Gastroesophageal sphincter (tissue), 4 donors: ENCODE results near the gene PIP5KL1. TPM values are rescaled to one million over a fixed set of nuclear protein-coding genes. Genes with fewer than 3 reads are reported as not detected.

Experiments used
- ATAC-seq: fragments of 150-250 bp; one replicate; pipeline ENCODE4 v1.9.1; 2016; ENCODE audit warnings: mild to moderate bottlenecking, moderate library complexity
- H3K27ac ChIP-seq, 4 donors: fragments of 200-600 bp; sonication (generic) in 3 of 4; 1 replicate in 3 of 4; 2 replicates in 1 of 4; pipeline ENCODE4 v1.5.1; 2016 to 2019
- H3K27me3 ChIP-seq: fragments of 200-600 bp; sonication (generic); one replicate; pipeline ENCODE4 v1.5.1; 2019
- H3K36me3 ChIP-seq, 2 donors: fragments of 200-600 bp; sonication (generic); one replicate each; pipeline ENCODE4 v1.5.1; 2019; ENCODE audit warnings: control low read depth in 1 of 2
- H3K4me1 ChIP-seq, 3 donors: fragments of 200-600 bp; sonication (generic); 1 replicate in 2 of 3; 2 replicates in 1 of 3; pipeline ENCODE4 v1.5.1; 2016 to 2019; ENCODE audit warnings: control low read depth in 2 of 3
- H3K4me3 ChIP-seq, 2 donors: fragments of 200-600 bp; sonication (generic); one replicate each; pipeline ENCODE4 v1.5.1; 2019; ENCODE audit warnings: mild to moderate bottlenecking in 1 of 2, moderate library complexity in 1 of 2
- H3K9me3 ChIP-seq, 3 donors: fragments of 200-600 bp; sonication (generic); one replicate each; pipeline ENCODE4 v1.5.1; 2017 to 2019; ENCODE audit warnings: control low read depth in 2 of 3
- CTCF ChIP-seq, 4 experiments: fragments of 200-600 bp in 2 of 4; fragments of 450-650 bp in 2 of 4; sonication (generic) in 1 of 4; IDR thresholded peaks; one replicate each; pipeline ENCODE4 v1.5.1; 2017 to 2019; ENCODE audit warnings: antibody characterized with exemption in 4 of 4, mild to moderate bottlenecking in 2 of 4, moderate library complexity in 2 of 4
- EP300 ChIP-seq: sonication (generic); formaldehyde crosslinking; IDR thresholded peaks from one replicate; pipeline ENCODE4 v1.6.1; 2017; ENCODE audit warnings: antibody characterized with exemption, mild to moderate bottlenecking
- POLR2A ChIP-seq, 2 donors: fragments of 450-650 bp; IDR thresholded peaks; one replicate each; pipeline ENCODE4 v1.6.1; 2017; ENCODE audit warnings: antibody characterized with exemption in 2 of 2, mild to moderate bottlenecking in 2 of 2, moderate library complexity in 1 of 2
- POLR2AphosphoS5 ChIP-seq: sonication (generic); formaldehyde crosslinking; IDR thresholded peaks from one replicate; pipeline ENCODE4 v1.6.1; 2017; ENCODE audit warnings: antibody characterized with exemption
- WGBS, 2 donors: methylation state at CpG; one replicate each; pipeline ENCODE4 v1.1.5; 2018; ENCODE audit warnings: low coverage in 1 of 2; 5-methylcytosine and 5-hydroxymethylcytosine counted together
- total RNA-seq, 4 donors: library from RNA; depleted of rRNA; stranded (reverse); fragments of >200 nt; gene quantifications; one replicate each; pipeline ENCODE4 v1.1.0, GENCODE V29; 2016

PIP5KL1 gene
- total RNA-seq, 4 donors from 2014 or later, result 0.66 to 3.4 (median 3.1) TPM; not detected in 1

- Histone ChIP-seq H3K4me3 (no peak overlapping the region), H3K27me3 (no peaks in the 10 kb centered on the region), H3K36me3 (peaks cover 0 to 20% of the 10 kb centered on the region in 2 donors), H3K27ac (no peak overlapping the region), H3K4me1 (peaks cover 0 to 55% (median 27%) of the 10 kb centered on the region in 3 donors), H3K9me3 (no peaks in the 10 kb centered on the region)
- no peak for ATAC-seq
- WGBS, 2 donors, result 72 to 83% methylated on average over 7 to 8 of the region's 8 CpGs
- TF ChIP-seq EP300, result no peak
- TF ChIP-seq POLR2A (IDR thresholded peaks at IDR 0.05), result no peak
- TF ChIP-seq CTCF (IDR thresholded peaks at IDR 0.05), result no peak
- no peak for TF ChIP-seq POLR2AphosphoS5
These were observed 50.4 kb downstream of the PIP5KL1 start for GRCh38 chr9:127880143-127880542.

- ATAC-seq, result no peak
- no peaks in the 10 kb centered on the region for H3K9me3 ChIP-seq
- TF ChIP-seq POLR2A (IDR thresholded peaks at IDR 0.05), result no peak
- no peak overlapping the region for H3K4me3 ChIP-seq
- H3K27me3 ChIP-seq, result no peaks in the 10 kb centered on the region
- peaks cover 0 to 55% (median 39%) of the 10 kb centered on the region in 3 donors for H3K4me1 ChIP-seq
- H3K27ac ChIP-seq, result no peak overlapping the region
- 58 to 64% methylated on average over 5 to 7 of the region's 8 CpGs for WGBS, 2 donors
- peaks cover 0 to 7% of the 10 kb centered on the region in 2 donors for H3K36me3 ChIP-seq
These were observed 51.8 kb downstream of the PIP5KL1 start for GRCh38 chr9:127878652-127879390.

GRCh38 chr9:127878001-127878651, 52.5 kb downstream of the PIP5KL1 start:
- Histone ChIP-seq H3K27me3 (no peaks in the 10 kb centered on the region), H3K36me3 (peaks cover 0 to 7% of the 10 kb centered on the region in 2 donors), H3K4me3 (peak overlapping the region; percentile 31 to 76), H3K27ac (peak overlapping the region in 3 of 4 donors; percentile 90 to 91 (median 90)), H3K9me3 (no peaks in the 10 kb centered on the region), H3K4me1 (peaks cover 0 to 60% (median 45%) of the 10 kb centered on the region in 3 donors)
- no peak for ATAC-seq
- WGBS, 2 donors, result 36% methylated on average over 6 of the region's 18 CpGs; no CpG with 5 or more reads in 1 of the 2 donors
- TF ChIP-seq POLR2A (IDR thresholded peaks at IDR 0.05) (no peak), POLR2AphosphoS5 (no peak), CTCF (IDR thresholded peaks at IDR 0.05) (no peak), EP300 (no peak)

GRCh38 chr9:127877566-127877998, 53.0 kb downstream of the PIP5KL1 start, which contains the start of gene AK1:
Gene AK1, minus strand, starts transcription at chr9:127877675. Its CDS starts 3,058 bp downstream, at chr9:127874617.
- Histone ChIP-seq H3K4me1 (peaks cover 0 to 59% (median 45%) of the 10 kb centered on the region in 3 donors), H3K4me3 (peak within 1 kb of the TSS; percentile 31 to 76), H3K27me3 (no peaks in the 10 kb centered on the region), H3K9me3 (no peaks in the 10 kb centered on the region), H3K36me3 (peaks cover 0 to 7% of the 10 kb centered on the region in 2 donors), H3K27ac (peak within 1 kb of the TSS in 3 of 4 donors; percentile 90 to 91 (median 90))
- ATAC-seq, result peak; percentile 79
- TF ChIP-seq CTCF (IDR thresholded peaks at IDR 0.05) (no peak), POLR2A (IDR thresholded peaks at IDR 0.05) (peak in 1 of 2 donors; percentile 35), EP300 (no peak), POLR2AphosphoS5 (peak; percentile 66)
- 0 to 2% methylated on average over 1 to 8 of the region's 44 CpGs for WGBS, 2 donors

- TF ChIP-seq CTCF (IDR thresholded peaks at IDR 0.05), result no peak
- no peak for TF ChIP-seq POLR2A (IDR thresholded peaks at IDR 0.05)
- no peak for TF ChIP-seq EP300
- peak; percentile 26 for ATAC-seq
- peak overlapping the region; percentile 31 to 76 for H3K4me3 ChIP-seq
- peaks cover 0 to 14% of the 10 kb centered on the region in 2 donors for H3K36me3 ChIP-seq
- H3K9me3 ChIP-seq, result no peaks in the 10 kb centered on the region
- peaks cover 0 to 59% (median 45%) of the 10 kb centered on the region in 3 donors for H3K4me1 ChIP-seq
- no peaks in the 10 kb centered on the region for H3K27me3 ChIP-seq
- peak overlapping the region in 3 of 4 donors; percentile 90 to 91 (median 90) for H3K27ac ChIP-seq
- no CpG with 5 or more reads among the region's 26 CpGs for WGBS, 2 donors
These were observed 53.6 kb downstream of the PIP5KL1 start for GRCh38 chr9:127876764-127877562.
